Measurements from ENCODE around the gene STT3A. TPM values are rescaled to one million over a fixed set of nuclear protein-coding genes. Genes with fewer than 3 reads are reported as not detected.

Gene STT3A
- total and polyA plus RNA-seq, 2 of the 13 experiments (the other 11 are each of a cell fraction or from before 2014, with no cell fraction given), result 229 to 319 TPM

DNA sequence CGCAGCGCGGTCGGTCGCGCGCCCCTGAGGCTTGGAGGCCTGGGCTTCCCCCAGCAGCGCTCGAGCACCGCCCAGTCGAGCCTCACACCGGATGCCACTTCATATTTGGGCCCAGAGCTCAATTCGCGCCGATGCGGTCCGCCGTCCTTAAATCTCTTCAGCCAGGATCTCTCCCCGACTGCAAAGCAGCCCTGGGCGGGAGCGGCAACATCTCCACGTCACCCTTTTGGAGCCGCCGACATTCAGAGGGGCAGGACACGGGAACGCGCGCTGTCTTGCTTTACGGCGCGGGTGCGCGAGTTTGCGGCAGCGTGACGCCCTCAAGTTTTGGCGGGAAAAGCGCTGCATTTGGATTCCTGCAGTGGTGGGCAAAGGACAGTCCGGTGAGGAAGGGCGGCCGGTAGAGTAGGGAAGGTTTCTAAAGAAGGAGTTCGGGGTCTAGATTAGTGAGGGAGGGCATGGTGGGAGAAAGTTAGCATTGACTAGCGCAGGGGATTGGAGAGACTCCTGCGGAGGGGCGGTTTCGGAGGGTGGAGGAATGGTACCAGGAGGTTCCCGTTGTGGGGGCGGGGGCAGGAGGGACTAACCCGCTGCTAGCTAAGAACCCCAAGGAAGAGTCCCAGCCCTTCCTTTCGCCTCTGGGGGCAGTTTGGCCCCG lies 33.1 kb downstream of the STT3A start (continued):
- TF ChIP-seq GZF1 (CRISPR knock-in tag; IDR thresholded peaks at IDR 0.05) (no peak; the same call in 1 of the 2 replicates), MED1 (CRISPR knock-in tag; IDR thresholded peaks at IDR 0.05) (no peak), ZNF546 (CRISPR knock-in tag; conservative IDR thresholded peaks at IDR 0.05) (no peak; the same call in 1 of the 2 replicates), ZSCAN30 (CRISPR knock-in tag; IDR thresholded peaks at IDR 0.05) (no peak), NR2F2 (IDR thresholded peaks at IDR 0.05; ENCODE audit: borderline replicate concordance, low read depth) (peak; percentile 64; the same call in 1 of the 2 replicates), ZNF382 (CRISPR knock-in tag; IDR thresholded peaks at IDR 0.05; ENCODE audit: borderline replicate concordance) (no peak), HOXA7 (CRISPR knock-in tag; IDR thresholded peaks at IDR 0.05) (0 out of 2 replicates have a peak, but pooled peaks have one; percentile 85), ZNF75D (CRISPR knock-in tag; IDR thresholded peaks at IDR 0.05; ENCODE audit: borderline replicate concordance) (no peak), MIER2 (CRISPR knock-in tag; IDR thresholded peaks at IDR 0.05) (0 out of 2 replicates have a peak, but pooled peaks have one; percentile 31), ZBTB7A (CRISPR knock-in tag; IDR thresholded peaks at IDR 0.05) (no peak; the same call in 1 of the 2 replicates), ZNF333 (CRISPR knock-in tag; IDR thresholded peaks at IDR 0.05; ENCODE audit: borderline replicate concordance) (peak; percentile 67; the same call in 1 of the 2 replicates), CHD2 (IDR thresholded peaks at IDR 0.05; ENCODE audit: low read depth, low read length) (no peak)
- TF ChIP-seq, protein P1, sequence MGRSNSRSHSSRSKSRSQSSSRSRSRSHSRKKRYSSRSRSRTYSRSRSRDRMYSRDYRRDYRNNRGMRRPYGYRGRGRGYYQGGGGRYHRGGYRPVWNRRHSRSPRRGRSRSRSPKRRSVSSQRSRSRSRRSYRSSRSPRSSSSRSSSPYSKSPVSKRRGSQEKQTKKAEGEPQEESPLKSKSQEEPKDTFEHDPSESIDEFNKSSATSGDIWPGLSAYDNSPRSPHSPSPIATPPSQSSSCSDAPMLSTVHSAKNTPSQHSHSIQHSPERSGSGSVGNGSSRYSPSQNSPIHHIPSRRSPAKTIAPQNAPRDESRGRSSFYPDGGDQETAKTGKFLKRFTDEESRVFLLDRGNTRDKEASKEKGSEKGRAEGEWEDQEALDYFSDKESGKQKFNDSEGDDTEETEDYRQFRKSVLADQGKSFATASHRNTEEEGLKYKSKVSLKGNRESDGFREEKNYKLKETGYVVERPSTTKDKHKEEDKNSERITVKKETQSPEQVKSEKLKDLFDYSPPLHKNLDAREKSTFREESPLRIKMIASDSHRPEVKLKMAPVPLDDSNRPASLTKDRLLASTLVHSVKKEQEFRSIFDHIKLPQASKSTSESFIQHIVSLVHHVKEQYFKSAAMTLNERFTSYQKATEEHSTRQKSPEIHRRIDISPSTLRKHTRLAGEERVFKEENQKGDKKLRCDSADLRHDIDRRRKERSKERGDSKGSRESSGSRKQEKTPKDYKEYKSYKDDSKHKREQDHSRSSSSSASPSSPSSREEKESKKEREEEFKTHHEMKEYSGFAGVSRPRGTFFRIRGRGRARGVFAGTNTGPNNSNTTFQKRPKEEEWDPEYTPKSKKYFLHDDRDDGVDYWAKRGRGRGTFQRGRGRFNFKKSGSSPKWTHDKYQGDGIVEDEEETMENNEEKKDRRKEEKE (IDR thresholded peaks at IDR 0.05), result no peak
- TF ChIP-seq, protein P2, sequence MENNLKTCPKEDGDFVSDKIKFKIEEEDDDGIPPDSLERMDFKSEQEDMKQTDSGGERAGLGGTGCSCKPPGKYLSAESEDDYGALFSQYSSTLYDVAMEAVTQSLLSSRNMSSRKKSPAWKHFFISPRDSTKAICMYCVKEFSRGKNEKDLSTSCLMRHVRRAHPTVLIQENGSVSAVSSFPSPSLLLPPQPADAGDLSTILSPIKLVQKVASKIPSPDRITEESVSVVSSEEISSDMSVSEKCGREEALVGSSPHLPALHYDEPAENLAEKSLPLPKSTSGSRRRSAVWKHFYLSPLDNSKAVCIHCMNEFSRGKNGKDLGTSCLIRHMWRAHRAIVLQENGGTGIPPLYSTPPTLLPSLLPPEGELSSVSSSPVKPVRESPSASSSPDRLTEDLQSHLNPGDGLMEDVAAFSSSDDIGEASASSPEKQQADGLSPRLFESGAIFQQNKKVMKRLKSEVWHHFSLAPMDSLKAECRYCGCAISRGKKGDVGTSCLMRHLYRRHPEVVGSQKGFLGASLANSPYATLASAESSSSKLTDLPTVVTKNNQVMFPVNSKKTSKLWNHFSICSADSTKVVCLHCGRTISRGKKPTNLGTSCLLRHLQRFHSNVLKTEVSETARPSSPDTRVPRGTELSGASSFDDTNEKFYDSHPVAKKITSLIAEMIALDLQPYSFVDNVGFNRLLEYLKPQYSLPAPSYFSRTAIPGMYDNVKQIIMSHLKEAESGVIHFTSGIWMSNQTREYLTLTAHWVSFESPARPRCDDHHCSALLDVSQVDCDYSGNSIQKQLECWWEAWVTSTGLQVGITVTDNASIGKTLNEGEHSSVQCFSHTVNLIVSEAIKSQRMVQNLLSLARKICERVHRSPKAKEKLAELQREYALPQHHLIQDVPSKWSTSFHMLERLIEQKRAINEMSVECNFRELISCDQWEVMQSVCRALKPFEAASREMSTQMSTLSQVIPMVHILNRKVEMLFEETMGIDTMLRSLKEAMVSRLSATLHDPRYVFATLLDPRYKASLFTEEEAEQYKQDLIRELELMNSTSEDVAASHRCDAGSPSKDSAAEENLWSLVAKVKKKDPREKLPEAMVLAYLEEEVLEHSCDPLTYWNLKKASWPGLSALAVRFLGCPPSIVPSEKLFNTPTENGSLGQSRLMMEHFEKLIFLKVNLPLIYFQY (CRISPR knock-in tag; IDR thresholded peaks at IDR 0.05; ENCODE audit: borderline replicate concordance), result no peak; the same call in 1 of the 2 replicates
- TF ChIP-seq, protein P3, sequence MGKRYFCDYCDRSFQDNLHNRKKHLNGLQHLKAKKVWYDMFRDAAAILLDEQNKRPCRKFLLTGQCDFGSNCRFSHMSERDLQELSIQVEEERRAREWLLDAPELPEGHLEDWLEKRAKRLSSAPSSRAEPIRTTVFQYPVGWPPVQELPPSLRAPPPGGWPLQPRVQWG (CRISPR knock-in tag; IDR thresholded peaks at IDR 0.05; ENCODE audit: borderline replicate concordance, low read depth), result no peak
- TF ChIP-seq, protein P4, sequence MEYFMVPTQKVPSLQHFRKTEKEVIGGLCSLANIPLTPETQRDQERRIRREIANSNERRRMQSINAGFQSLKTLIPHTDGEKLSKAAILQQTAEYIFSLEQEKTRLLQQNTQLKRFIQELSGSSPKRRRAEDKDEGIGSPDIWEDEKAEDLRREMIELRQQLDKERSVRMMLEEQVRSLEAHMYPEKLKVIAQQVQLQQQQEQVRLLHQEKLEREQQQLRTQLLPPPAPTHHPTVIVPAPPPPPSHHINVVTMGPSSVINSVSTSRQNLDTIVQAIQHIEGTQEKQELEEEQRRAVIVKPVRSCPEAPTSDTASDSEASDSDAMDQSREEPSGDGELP (IDR thresholded peaks at IDR 0.05; ENCODE audit: borderline replicate concordance, low read depth), result no peak; the same call in 1 of the 2 replicates
- TF ChIP-seq, protein P5, sequence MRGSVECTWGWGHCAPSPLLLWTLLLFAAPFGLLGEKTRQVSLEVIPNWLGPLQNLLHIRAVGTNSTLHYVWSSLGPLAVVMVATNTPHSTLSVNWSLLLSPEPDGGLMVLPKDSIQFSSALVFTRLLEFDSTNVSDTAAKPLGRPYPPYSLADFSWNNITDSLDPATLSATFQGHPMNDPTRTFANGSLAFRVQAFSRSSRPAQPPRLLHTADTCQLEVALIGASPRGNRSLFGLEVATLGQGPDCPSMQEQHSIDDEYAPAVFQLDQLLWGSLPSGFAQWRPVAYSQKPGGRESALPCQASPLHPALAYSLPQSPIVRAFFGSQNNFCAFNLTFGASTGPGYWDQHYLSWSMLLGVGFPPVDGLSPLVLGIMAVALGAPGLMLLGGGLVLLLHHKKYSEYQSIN (CRISPR knock-in tag; IDR thresholded peaks at IDR 0.05; ENCODE audit: borderline replicate concordance), result peak; percentile 79; the same call in 1 of the 2 replicates
- TF ChIP-seq, protein P6, sequence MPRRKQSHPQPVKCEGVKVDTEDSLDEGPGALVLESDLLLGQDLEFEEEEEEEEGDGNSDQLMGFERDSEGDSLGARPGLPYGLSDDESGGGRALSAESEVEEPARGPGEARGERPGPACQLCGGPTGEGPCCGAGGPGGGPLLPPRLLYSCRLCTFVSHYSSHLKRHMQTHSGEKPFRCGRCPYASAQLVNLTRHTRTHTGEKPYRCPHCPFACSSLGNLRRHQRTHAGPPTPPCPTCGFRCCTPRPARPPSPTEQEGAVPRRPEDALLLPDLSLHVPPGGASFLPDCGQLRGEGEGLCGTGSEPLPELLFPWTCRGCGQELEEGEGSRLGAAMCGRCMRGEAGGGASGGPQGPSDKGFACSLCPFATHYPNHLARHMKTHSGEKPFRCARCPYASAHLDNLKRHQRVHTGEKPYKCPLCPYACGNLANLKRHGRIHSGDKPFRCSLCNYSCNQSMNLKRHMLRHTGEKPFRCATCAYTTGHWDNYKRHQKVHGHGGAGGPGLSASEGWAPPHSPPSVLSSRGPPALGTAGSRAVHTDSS (CRISPR knock-in tag; conservative IDR thresholded peaks at IDR 0.05), result no peak
